Activated CD4-positive, alpha-beta T cell treated with anti-CD3 and anti-CD28 coated beads, Interleukin-2, Interleukin-4, amounts not matched to agents 100 ng/mL and 50 ng/mL, durations not matched to agents 16 hours and 8 hours (primary cell): Measurements from ENCODE around the gene VAMP5.
"Not testable (repeated sequence)": the region's sequence is repeated elsewhere in the genome, so short reads cannot be mapped to it uniquely, and the experiment has no call there.

Experiments used
- DNase-seq: peaks from one replicate; pipeline ENCODE4 v3.0.0-alpha.2; 2020; ENCODE audit warnings: low spot score

Gene VAMP5

GRCh38 chr2:85601771-85602475 is 17.7 kb downstream of the VAMP5 start:
- DNase-seq, result no peak

GRCh38 chr2:85602476-85603234 is 18.4 kb downstream of the VAMP5 start, which contains the start of gene TMEM150A:
Gene TMEM150A (minus strand): TSS chr2:85602698. CDS start chr2:85601948, 750 bp downstream.
- DNase-seq, result peak; percentile 82

GRCh38 chr2:85604133-85604444 is 19.9 kb downstream of the VAMP5 start:
- DNase-seq, result not testable (repeated sequence)

DNA sequence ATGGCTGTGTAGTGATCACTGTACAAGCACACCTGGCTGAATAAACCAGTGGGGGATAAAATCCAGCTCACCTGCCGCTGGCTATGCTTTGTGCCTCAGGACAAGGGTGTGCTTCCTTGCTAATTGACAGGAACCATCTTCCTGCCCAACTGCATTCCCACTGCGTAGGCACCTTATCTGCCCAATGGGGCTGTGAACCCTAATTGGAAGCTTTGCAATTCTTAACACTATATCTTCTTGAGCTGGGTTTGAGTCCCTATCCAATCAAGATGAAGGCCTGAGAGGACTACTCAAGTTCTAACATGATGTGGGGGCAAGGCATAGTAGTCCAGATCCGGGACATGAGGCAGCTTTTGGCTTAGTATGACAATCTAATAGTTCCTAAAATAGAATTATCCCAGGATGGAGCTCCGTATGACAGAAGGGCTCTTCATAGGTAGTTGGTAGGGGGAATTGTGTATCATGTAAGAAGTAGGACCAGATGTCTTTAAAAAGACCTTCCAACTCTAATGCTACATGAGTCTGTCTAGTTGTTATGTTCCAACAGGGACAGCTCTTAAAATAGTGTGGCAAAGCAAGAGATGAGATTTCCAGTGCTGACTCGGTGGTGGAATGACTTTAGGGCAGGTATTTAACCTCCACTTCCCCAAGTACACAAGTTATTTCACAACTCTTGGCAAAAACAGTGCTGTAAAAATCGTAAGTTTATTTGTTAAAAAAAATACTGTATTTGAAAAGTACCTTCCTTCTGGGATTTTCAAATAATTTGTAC is 20.5 kb downstream of the VAMP5 start:
- DNase-seq, result no peak

DNA sequence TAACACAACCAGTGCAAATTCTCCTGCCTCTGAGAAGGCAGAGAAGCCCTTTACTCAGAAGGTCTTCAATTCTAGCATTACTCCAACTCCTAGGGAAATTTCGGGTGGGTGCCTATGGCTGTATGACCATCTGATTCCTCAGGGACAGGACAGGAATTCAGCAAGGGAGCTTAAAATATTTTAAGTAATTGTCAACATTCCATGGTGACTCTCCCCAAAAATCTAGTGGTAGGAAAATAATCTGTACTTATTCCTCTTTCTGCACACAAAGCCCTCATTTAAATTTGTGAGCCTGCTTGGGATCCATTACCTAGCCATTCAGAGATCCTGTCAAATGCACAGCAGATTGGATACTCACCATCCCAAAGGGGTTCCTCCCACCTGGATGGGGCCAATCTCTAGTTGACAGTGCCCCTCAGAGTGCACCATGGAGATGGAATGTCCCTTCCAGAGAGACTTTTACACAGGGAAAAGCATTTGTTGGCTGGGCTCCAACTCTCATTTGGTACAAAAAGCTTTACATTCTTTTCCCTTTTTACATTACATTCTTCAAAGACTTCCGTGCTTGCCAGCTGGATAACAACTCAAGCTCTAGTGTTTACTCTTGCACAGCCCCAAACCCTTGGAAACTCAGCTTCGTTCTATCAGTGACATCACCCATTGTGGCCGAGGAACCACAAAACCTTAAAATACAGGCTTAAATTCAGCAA is 21.3 kb downstream of the VAMP5 start:
- DNase-seq, result no peak

DNA sequence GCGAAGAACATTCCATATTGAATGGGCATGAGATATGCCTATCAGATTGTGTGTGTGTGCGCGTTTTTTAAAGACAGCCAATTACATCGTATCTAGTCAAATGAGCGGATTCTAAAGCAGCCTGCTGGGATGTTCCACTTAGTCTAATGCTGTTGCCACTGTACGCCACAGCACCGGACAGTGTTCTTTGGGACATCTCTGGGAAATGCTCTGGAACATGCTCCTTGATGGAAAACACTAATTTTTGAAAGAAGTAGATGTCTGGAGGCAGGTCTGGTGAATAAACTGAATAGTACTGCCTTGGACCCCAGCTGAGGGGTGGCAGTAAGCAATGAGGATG is 21.9 kb downstream of the VAMP5 start:
- DNase-seq, result no peak

GRCh38 chr2:85607268-85608215 is 23.3 kb downstream of the VAMP5 start:
- no peak for DNase-seq

- DNase-seq, result no peak
These were observed 27.0 kb downstream of the VAMP5 start for GRCh38 chr2:85611217-85611704.

DNA sequence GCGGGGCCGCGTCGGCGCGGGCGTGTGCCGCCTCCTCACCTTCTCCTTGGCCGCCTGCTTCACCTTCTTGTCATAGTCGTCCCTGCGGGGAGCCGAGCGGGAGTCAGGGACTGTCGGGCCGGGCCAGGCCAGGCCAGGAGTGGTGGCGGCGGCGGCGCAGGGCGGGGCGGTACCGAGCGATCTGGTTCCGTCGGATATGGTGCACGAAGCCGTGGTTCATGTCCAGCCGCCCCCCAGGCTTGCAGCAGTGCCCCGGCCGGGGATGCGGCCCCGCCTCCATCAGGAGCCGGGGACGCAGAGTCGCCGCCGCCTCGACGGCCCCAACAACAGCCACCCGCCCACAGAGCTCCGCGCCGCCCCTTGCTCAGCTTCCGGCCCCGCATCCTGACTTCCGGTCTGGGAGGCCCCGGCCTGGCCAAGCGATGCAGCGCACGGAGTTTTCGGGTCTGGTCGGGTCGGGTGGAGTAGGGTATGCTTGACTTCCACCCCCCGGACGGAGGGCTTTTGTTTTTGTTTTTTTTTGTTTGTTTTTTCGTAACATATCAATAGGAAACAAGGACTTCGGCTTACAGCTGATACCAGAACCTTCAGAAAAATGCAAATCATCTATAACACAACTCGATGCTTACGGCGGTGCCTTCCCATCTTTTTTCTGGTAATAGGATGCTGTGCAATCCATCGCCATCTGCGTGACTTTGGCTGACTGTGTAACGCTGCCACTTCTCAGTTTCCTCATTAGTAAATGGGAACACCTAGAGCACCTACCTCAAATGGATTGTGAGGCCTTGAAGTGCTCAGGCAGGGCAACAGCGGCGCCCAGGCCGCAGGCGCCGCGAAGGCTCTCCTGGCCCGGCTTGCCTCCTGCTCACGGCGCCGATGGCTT is 27.7 kb downstream of the VAMP5 start, which contains the start of gene C2orf68:
TSS of gene C2orf68 (minus strand) at position 362 of the 883 bp plus-strand sequence. CDS start at position 280, 82 bp downstream.
- DNase-seq, result peak; percentile 92

DNA sequence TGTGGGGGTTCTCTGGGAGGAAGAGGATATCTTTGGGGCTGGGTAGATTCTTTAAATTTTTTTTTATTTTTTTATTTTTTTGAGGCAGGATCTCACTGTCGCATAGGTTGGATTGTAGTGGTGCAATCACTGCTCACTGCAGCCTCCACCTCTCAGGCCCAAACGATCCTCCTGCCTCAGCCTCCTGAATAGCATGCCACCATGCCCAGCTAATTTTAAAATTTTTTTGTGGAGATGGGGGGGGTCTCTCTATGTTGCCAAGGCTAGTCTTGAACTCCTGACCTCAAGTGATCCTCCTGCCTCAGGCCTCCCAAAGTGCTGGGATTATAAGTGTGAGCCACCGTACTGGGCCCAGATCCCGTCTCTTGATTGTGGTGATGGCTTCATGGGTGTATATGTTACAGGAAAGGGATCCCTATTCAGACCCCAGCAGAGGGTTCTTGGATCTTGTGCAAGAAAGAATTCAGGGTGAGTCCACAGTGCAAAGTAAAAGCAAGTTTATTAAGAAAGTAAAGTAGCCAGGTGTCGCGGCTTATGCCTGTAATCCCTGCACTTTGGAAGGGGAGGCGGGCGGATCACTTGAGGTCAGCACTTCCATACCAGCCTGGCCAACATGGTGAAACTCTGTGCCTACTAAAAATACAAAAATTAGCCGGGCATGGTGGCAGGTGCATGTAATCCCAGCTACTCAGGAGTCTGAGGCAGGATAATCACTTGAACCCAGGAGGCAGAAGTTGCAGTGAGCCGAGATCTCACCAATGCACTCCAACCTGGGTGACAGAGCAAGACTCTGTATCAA is 29.7 kb downstream of the VAMP5 start:
- DNase-seq, result no peak

- not testable (repeated sequence) for DNase-seq
These were observed 30.5 kb downstream of the VAMP5 start for GRCh38 chr2:85614757-85615156.

DNA sequence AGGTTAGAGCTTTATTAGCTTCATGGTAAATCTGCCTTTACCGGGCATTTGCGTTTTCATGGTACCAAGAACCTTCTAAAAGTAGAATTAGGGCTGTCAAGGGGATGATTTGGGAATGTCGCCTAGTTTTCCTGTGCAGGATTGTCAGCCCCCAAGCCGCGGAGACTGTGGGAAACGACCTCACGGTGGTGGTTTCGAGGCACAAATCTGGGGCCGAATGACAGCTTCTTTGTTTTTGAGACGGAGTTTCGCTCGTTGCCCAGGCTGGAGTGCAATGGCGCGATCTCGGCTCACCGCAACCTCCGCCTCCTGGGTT is 31.1 kb downstream of the VAMP5 start:
- DNase-seq, result no peak

DNA sequence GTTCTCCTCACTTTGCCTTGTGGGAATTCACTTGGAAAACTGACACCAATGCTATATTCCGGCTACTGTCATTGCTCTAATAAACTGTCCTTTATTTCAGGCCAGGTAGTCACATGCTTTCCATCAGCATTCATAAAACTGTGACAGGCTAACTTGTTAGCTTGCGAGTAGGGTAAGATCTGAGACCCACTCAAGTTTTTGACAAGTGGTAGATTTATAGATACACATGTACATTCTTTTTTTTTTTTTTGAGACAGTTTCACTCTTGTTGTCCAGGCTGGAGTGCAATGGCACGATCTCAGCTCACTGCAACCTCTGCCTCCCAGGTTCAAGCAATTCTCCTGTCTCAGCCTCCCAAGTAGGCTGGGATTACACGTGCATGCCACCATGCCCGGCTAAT is 33.5 kb downstream of the VAMP5 start:
- DNase-seq, result not testable (repeated sequence)

GRCh38 chr2:85619617-85620016 is 35.4 kb downstream of the VAMP5 start:
- no peak for DNase-seq

DNA sequence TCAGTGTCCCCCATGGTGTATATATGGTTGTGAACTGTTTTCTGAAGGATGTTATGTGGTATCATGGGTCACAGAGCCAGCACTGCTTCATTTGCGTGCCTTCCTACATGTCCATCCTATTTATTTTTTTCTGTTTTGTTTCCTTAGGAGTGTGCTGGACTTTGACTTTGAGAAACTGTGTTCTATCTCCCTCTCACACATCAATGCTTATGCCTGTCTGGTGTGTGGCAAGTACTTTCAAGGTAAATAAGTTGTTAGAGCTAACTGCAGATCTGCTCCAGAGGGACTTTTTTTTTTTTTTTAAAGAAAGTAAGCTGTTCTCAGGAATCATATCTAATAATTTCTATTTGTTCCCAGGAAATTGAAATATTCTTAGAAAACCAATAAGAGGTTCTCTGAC is 37.1 kb downstream of the VAMP5 start:
- DNase-seq, result no peak

GRCh38 chr2:85623991-85624390 is 39.8 kb downstream of the VAMP5 start:
- no peak for DNase-seq

- DNase-seq, result peak; percentile 43
These were observed 44.4 kb downstream of the VAMP5 start for GRCh38 chr2:85628658-85629057.

DNA sequence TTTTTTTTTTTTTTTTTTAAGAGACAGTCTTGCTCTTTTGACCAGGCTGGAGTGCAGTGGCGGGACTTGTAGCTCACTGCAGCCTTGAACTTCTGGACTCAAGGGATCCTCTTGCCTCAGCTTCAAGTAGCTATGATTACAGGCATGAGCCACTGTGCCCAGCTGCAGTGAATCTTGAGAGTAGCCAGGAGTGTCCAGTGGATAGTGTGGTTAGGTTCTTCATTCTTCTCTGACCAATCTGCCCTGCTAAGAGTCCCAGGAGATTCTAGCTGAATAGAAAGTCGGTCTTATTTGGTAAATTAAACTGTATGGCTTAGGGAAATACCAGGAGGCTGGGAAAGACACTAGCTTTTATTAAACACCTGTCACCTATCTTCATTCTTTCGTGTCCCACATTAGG is 47.1 kb downstream of the VAMP5 start:
- no peak for DNase-seq

DNA sequence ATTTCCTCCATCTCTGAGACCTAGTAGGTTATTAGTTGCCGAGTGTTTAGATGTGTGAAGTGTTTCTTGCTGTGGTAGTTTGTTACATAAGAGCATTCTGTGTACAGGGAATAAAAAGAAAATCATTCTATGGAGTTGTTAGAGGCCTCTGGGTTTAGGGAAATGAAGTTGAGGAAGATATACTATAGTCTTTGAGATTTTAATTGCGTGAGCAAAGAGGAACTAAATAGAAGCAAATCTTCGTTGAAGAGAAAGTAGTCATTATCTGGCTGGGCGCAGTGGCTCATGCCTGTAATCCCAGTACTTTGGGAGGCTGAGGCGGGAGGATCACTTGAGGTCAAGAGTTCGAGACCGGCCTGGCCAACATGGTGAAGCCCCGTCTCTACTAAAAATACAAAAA is 50.8 kb downstream of the VAMP5 start:
- no peak for DNase-seq
